Gastroesophageal sphincter (tissue), 4 donors: Measurements from ENCODE around the gene FAM131B. TPM values are rescaled to one million over a fixed set of nuclear protein-coding genes. Genes with fewer than 3 reads are reported as not detected.
"Not testable (repeated sequence)": the region's sequence is repeated elsewhere in the genome, so short reads cannot be mapped to it uniquely, and the experiment has no call there.

Source experiments
- ATAC-seq: fragments of 150-250 bp; one replicate; pipeline ENCODE4 v1.9.1; 2016; ENCODE audit warnings: mild to moderate bottlenecking, moderate library complexity
- H3K27ac ChIP-seq, 4 donors: fragments of 200-600 bp; sonication (generic) in 3 of 4; 1 replicate in 3 of 4; 2 replicates in 1 of 4; pipeline ENCODE4 v1.5.1; 2016 to 2019
- H3K27me3 ChIP-seq: fragments of 200-600 bp; sonication (generic); one replicate; pipeline ENCODE4 v1.5.1; 2019
- H3K36me3 ChIP-seq, 2 donors: fragments of 200-600 bp; sonication (generic); one replicate each; pipeline ENCODE4 v1.5.1; 2019; ENCODE audit warnings: control low read depth in 1 of 2
- H3K4me1 ChIP-seq, 3 donors: fragments of 200-600 bp; sonication (generic); 1 replicate in 2 of 3; 2 replicates in 1 of 3; pipeline ENCODE4 v1.5.1; 2016 to 2019; ENCODE audit warnings: control low read depth in 2 of 3
- H3K4me3 ChIP-seq, 2 donors: fragments of 200-600 bp; sonication (generic); one replicate each; pipeline ENCODE4 v1.5.1; 2019; ENCODE audit warnings: mild to moderate bottlenecking in 1 of 2, moderate library complexity in 1 of 2
- H3K9me3 ChIP-seq, 3 donors: fragments of 200-600 bp; sonication (generic); one replicate each; pipeline ENCODE4 v1.5.1; 2017 to 2019; ENCODE audit warnings: control low read depth in 2 of 3
- EP300 ChIP-seq: sonication (generic); formaldehyde crosslinking; IDR thresholded peaks from one replicate; pipeline ENCODE4 v1.6.1; 2017; ENCODE audit warnings: antibody characterized with exemption, mild to moderate bottlenecking
- POLR2A ChIP-seq, 2 donors: fragments of 450-650 bp; IDR thresholded peaks; one replicate each; pipeline ENCODE4 v1.6.1; 2017; ENCODE audit warnings: antibody characterized with exemption in 2 of 2, mild to moderate bottlenecking in 2 of 2, moderate library complexity in 1 of 2
- POLR2AphosphoS5 ChIP-seq: sonication (generic); formaldehyde crosslinking; IDR thresholded peaks from one replicate; pipeline ENCODE4 v1.6.1; 2017; ENCODE audit warnings: antibody characterized with exemption
- WGBS, 2 donors: methylation state at CpG; one replicate each; pipeline ENCODE4 v1.1.5; 2018; ENCODE audit warnings: low coverage in 1 of 2; 5-methylcytosine and 5-hydroxymethylcytosine counted together
- total RNA-seq, 4 donors: library from RNA; depleted of rRNA; stranded (reverse); fragments of >200 nt; gene quantifications; one replicate each; pipeline ENCODE4 v1.1.0, GENCODE V29; 2016
- TF ChIP-seq, protein P1 (sequence below), 4 experiments: fragments of 200-600 bp in 2 of 4; fragments of 450-650 bp in 2 of 4; sonication (generic) in 1 of 4; IDR thresholded peaks; one replicate each; pipeline ENCODE4 v1.5.1; 2017 to 2019; ENCODE audit warnings: antibody characterized with exemption in 4 of 4, mild to moderate bottlenecking in 2 of 4, moderate library complexity in 2 of 4

The FAM131B gene
- total RNA-seq, 4 donors from 2014 or later = 0.31 to 2.4 (median 1.2) TPM

DNA sequence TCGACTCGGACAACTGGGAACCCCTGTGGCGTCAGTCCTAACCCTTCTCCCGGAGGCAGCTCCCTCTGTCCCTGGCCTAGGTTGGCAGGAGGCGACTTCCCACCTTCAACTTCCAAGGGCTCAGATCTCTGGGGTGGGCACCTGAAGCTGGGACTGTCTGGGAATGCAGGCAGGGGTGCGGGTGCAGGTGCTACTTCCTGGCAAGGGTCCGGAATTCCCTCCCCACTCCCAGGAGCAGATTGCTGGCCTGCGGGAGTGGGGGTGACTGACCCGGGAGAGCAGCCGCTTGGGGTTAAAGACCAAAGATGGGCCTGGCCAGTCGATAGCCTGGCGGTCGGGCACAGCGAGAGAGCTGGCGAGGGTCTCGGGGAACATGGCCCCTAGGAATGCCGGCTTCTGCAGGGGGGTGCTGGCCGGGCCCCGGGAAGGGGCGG lies 45.8 kb upstream of the FAM131B start:
- H3K4me3 ChIP-seq = peak overlapping the region in 1 of 2 donors; percentile 19

DNA sequence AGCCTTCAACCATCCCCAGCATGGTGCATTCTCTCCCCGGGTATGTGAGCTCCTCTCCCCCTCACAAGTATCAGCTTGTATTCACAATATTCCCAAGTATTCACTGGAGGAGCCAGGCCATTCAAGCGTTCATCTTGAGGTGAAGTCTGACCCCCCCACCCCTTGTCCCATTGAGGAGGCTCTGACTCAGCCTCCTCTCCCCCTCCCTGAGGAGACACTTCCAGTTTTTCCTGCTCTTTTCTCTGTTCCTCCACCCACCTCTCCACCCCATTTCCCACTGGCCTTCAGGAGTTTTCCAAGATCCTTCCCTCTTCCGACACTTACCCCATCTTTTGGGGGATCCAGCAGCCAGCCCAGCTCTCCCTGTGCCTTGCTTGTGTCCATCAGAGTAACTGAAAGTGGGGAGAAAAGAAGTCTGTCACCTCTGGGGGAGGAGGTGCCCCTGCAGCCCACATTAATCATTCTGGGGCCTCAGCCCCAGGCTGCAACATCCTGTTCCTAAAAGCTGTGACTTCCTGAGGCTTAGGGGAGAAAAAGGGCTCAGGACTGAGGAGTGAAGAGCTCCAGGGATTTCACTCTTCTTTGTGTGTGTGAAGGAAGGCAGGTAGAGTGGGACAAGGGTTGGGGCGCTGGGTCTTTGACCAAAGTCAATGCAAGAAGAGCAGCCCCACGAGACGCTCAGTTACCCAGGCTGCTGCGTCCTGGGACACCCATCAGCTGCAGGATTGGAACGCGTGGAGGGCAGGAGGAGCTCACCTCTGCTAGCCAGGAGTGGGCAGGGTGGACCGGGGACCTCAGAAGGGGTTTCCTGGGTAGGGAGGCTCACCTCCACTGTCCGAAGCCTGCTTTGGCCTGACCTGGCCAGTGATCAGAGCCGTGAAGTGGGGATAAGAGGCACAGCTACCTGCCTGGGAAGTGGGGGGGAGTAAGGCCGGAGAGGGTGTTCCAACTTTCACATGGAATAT lies 45.1 kb upstream of the FAM131B start:
- TF ChIP-seq, protein P1, sequence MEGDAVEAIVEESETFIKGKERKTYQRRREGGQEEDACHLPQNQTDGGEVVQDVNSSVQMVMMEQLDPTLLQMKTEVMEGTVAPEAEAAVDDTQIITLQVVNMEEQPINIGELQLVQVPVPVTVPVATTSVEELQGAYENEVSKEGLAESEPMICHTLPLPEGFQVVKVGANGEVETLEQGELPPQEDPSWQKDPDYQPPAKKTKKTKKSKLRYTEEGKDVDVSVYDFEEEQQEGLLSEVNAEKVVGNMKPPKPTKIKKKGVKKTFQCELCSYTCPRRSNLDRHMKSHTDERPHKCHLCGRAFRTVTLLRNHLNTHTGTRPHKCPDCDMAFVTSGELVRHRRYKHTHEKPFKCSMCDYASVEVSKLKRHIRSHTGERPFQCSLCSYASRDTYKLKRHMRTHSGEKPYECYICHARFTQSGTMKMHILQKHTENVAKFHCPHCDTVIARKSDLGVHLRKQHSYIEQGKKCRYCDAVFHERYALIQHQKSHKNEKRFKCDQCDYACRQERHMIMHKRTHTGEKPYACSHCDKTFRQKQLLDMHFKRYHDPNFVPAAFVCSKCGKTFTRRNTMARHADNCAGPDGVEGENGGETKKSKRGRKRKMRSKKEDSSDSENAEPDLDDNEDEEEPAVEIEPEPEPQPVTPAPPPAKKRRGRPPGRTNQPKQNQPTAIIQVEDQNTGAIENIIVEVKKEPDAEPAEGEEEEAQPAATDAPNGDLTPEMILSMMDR (IDR thresholded peaks at IDR 0.05) = no peak
- TF ChIP-seq POLR2A (IDR thresholded peaks at IDR 0.05) (no peak), EP300 (no peak), POLR2AphosphoS5 (no peak)
- no peaks in the 10 kb centered on the region for H3K36me3 ChIP-seq
- H3K4me3 ChIP-seq = no peak overlapping the region
- no peaks in the 10 kb centered on the region for H3K9me3 ChIP-seq
- WGBS, 2 donors = 67 to 71% methylated on average over 9 to 11 of the region's 13 CpGs
- no peak overlapping the region for H3K27ac ChIP-seq
- peaks cover 4% of the 10 kb centered on the region for H3K27me3 ChIP-seq
- H3K4me1 ChIP-seq = peaks cover 0 to 29% (median 12%) of the 10 kb centered on the region in 3 donors
- no peak for ATAC-seq

More for the DNA sequence above, 45.8 kb upstream of the FAM131B start:
- Histone ChIP-seq H3K9me3 (no peaks in the 10 kb centered on the region), H3K27me3 (peaks cover 9% of the 10 kb centered on the region), H3K36me3 (no peaks in the 10 kb centered on the region), H3K27ac (no peak overlapping the region), H3K4me1 (peaks cover 0 to 29% (median 12%) of the 10 kb centered on the region in 3 donors)
- no peak for ATAC-seq
- WGBS, 2 donors = no CpG with 5 or more reads among the region's 20 CpGs
- no peak for TF ChIP-seq POLR2AphosphoS5
- TF ChIP-seq POLR2A (IDR thresholded peaks at IDR 0.05) = no peak
- no peak for TF ChIP-seq EP300
- TF ChIP-seq, protein P1 (IDR thresholded peaks at IDR 0.05) = no peak

DNA sequence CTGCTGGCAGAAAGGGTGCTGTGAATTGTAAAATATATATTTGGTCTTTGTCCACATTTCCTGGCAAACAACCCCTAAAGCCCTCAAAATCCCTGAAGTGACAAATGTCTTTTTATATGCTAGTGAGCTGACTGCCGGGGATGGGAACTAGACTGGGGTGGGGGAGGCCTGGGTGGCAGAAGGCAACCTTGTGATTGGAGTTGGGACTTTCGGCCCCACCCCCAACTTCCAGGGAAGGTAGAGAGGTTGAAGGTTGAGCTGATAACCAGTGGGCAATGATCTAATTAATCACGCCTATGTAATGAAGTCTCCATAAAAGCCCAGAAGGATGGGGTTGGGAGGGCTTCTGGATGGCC lies 43.5 kb upstream of the FAM131B start:
- no peak for ATAC-seq
- H3K27ac ChIP-seq = no peak overlapping the region
- H3K4me1 ChIP-seq = peaks cover 0 to 24% (median 12%) of the 10 kb centered on the region in 3 donors
- H3K9me3 ChIP-seq = no peaks in the 10 kb centered on the region
- peaks cover 4% of the 10 kb centered on the region for H3K27me3 ChIP-seq
- TF ChIP-seq, protein P1 (IDR thresholded peaks at IDR 0.05) = no peak
- TF ChIP-seq POLR2AphosphoS5 (no peak), EP300 (no peak), POLR2A (IDR thresholded peaks at IDR 0.05) (no peak)
- no peaks in the 10 kb centered on the region for H3K36me3 ChIP-seq
- 81 to 87% methylated on average over 3 of the region's 3 CpGs for WGBS, 2 donors
- no peak overlapping the region for H3K4me3 ChIP-seq

DNA sequence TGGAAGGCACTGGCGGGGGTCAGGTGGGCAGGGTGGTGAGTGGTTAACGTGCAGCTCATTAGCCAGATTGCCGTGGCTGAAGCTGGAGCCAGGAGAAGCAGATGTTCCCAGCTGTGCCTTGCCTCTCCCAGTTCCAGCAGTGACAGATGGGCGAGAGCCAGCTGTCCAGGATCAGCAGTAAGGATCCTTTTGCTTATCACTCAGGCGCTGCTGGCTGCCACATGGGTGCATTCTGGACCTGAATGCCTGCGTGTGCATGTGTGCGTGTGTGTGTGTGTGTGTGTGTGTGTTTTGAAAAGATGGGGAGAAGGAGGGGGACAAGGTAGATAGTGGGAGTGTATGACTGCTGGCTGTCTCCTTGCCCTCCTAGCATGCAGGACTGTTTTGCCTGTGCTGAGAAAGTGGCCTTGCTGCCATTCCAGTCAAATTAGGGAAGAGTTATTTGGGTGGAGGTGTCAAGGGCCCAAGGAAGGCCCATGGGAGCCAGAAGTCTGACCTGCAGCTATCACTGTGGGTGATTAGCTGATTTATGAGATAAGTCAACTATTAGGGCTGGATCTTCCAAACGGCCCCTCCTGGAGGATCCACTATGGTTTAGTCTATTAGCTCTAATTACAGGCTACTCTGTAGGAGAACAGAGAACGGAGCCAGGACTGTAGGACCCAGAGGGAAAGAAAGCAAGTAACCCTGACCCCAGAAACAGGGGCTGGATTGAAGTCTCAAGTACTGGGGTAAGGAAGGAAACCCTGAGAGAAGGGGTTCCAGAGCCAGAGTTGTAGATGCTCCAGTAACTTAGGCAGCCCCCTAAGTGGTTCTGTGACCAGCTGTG lies 42.9 kb upstream of the FAM131B start:
- H3K9me3 ChIP-seq = no peaks in the 10 kb centered on the region
- H3K27ac ChIP-seq = peak overlapping the region in 1 of 4 donors; percentile 22
- TF ChIP-seq, protein P1 (IDR thresholded peaks at IDR 0.05) = no peak
- no peak for TF ChIP-seq EP300
- peak; percentile 47 for TF ChIP-seq POLR2AphosphoS5
- peaks cover 4% of the 10 kb centered on the region for H3K27me3 ChIP-seq
- ATAC-seq = peak; percentile 65
- no peaks in the 10 kb centered on the region for H3K36me3 ChIP-seq
- no peak overlapping the region for H3K4me3 ChIP-seq
- 32 to 36% methylated on average over 2 to 5 of the region's 9 CpGs for WGBS, 2 donors
- peaks cover 0 to 24% (median 12%) of the 10 kb centered on the region in 3 donors for H3K4me1 ChIP-seq

DNA sequence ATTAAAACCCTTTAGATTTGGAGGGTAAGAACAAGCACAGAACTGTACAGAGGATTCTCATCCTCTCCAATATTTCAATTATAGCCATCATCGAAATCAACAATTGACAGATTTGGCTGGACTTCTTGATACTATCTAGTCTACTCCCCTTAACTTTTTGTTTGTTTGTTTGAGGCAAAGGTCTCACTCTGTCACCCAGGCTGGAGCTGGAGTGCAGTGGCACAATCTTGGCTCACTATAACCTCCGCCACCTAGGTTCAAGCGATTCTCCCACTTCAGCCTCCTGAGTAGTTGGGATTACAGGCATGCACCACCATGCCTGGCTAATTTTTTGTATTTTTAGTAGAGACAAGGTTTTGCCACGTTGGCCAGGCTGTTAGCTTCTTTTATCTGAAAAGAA lies 39.7 kb upstream of the FAM131B start:
- WGBS, 2 donors = 73 to 87% methylated on average over 4 of the region's 4 CpGs
- not testable (repeated sequence) for ATAC-seq, H3K4me3 ChIP-seq, H3K9me3 ChIP-seq, H3K4me1 ChIP-seq, H3K36me3 ChIP-seq, H3K27me3 ChIP-seq, H3K27ac ChIP-seq
